ENCODE results near the gene CHST8.

GRCh38 chr19:33721735-33722297, 100.1 kb downstream of the CHST8 start:
- TF ChIP-seq POLR2A (IDR thresholded peaks at IDR 0.05) (no peak), CTCF (IDR thresholded peaks at IDR 0.05) (no peak)
